Right cardiac atrium (tissue), 5 donors: Measurements from ENCODE around the gene NGFR. TPM values are rescaled to one million over a fixed set of nuclear protein-coding genes. Genes with fewer than 3 reads are reported as not detected.
"Not testable (repeated sequence)": the region's sequence is repeated elsewhere in the genome, so short reads cannot be mapped to it uniquely, and the experiment has no call there.

Source experiments
- ATAC-seq, 2 donors: fragments of 200-7000 bp; cut with Tn5 transposase; one replicate each; pipeline versions ENCODE4 v1.8.0 to v1.9.1; 2020; ENCODE audit warnings: moderate library complexity in 2 of 2, mild to moderate bottlenecking in 1 of 2
- DNase-seq, 3 donors: peaks; one replicate each; pipeline ENCODE4 v3.0.0-alpha.2; 2020
- H3K27ac ChIP-seq: one replicate; pipeline ENCODE4 v1.5.1; 2013; ENCODE audit warnings: mild to moderate bottlenecking, low read length, control low read depth, moderate library complexity
- H3K27me3 ChIP-seq: one replicate; pipeline ENCODE4 v1.6.1; 2013; ENCODE audit not compliant: control insufficient read depth, insufficient read depth
- H3K4me1 ChIP-seq: one replicate; pipeline ENCODE4 v1.6.1; 2013; ENCODE audit warnings: low read length; ENCODE audit not compliant: control insufficient read depth, insufficient read depth
- H3K4me3 ChIP-seq: one replicate; pipeline ENCODE4 v1.5.1; 2013; ENCODE audit warnings: low read length, control low read depth
- H3K9me3 ChIP-seq: one replicate; pipeline ENCODE4 v1.6.1; 2013; ENCODE audit warnings: low read length; ENCODE audit not compliant: control insufficient read depth
- WGBS: extraction: QIAGEN DNeasy Blood & Tissue Kit; methylation state at CpG from one replicate; pipeline ENCODE4 v1.1.7; 2013; 5-methylcytosine and 5-hydroxymethylcytosine counted together
- intact Hi-C, 4 donors: fragments of 100-400 bp; cut with DNase I; formaldehyde crosslinking; loops; one replicate each; pipeline versions ENCODE4 v1.11.0 to v1.14.0; 2022 to 2023
- polyA plus RNA-seq: library from polyadenylated mRNA; stranded (reverse); fragments of 200-250 nt; gene quantifications from one replicate; pipeline ENCODE4 v1.2.3, GENCODE V29; 2013
- total RNA-seq, 4 donors: library from RNA; stranded (reverse); fragmentation: NEBNext Ultra II Directional; extraction: Animal tissue kit (Norgen Biotek cat#: 25700); gene quantifications; one replicate each; pipeline ENCODE4 v1.2.1, GENCODE V29; 2021
- donor health status: healthy with polysubstance abuse.
- donor health status: DM: no; HTN: yes; CAD: no.
- donor health status: DM: no; HTN: no; CAD: no.
- donor health status: DM: no; HTN: yes; CAD: no; lungs with severe emphysema.
- donor health status: DM: yes; HTN: yes; CAD: no.

The NGFR gene
- total and polyA plus RNA-seq, 5 donors = 16.5 to 39.8 (median 25.3) TPM

DNA sequence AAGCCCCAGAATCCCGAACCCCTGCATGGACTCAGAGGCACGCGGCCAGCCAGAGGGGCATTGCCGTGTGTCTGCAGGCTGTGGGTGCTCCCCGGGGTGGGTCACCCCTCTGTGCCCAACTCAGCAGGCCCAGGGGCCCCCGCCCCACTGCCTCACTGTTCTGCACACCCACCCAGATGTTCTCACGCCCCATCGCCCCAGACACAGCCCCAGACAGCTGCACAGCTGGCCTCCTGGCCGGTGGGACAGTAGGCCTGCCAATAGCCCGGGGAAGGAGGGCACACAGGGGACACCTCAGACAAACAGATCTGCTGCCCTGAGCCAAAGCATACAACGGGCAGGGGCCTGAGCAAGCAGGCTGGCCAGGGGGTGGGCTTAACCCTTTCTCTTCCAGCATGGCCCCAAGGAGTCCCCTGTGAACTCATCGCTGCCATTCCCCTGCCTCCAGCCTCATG lies 53.0 kb downstream of the NGFR start:
- DNase-seq (peak; percentile 55 to 88 (median 86)), ATAC-seq (peak; percentile 76 to 77)
- Histone ChIP-seq H3K27ac (no peak overlapping the region), H3K4me3 (no peak overlapping the region), H3K27me3 (no peaks in the 10 kb centered on the region), H3K4me1 (no peaks in the 10 kb centered on the region), H3K9me3 (no peaks in the 10 kb centered on the region)
- intact Hi-C loops = loop anchor here in 1 of 4 donors (2.0 to 5.0 kb wide), 2 partner anchors 51 to 109 kb away; partner anchors contain the start of gene NGFR
- WGBS = 56% methylated on average over 12 of the region's 12 CpGs

DNA sequence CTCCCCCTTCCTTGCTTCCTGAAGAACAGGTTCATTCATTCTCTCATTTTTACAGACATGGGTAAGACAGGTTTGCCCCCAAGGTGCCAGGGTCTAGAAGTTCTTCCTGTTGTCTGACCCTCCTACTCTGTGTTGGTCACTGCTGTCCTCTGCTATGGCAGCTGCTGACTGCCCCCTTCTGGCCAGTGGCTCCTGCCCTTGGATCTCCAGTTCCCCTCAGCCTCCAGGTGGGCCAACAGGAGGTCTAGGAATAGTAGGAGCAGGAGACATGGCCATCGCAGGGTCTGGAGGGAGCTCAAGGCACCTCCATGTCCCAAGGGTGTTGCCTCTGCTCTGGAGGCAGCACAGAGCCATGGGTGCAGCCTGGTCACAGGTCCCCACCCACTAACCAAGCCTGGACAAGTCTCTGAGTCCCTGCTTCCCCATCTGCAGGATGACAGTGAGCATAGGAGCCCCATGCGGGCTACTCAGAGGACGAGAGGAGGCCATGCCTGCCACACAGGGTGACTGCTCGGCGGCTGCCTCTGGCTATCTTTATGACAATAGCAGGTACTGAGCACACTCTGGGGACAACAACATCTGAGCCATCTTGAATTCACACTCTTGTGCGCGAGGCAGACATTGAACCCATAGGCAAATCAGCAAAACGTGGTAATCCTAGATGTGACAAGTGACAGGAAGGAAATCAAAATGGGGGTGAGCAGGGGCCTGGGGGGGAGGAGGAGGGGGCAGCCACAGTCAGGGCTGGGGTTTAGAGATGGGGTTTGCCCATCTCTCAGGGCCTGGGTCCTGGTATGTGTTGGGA lies 53.6 kb downstream of the NGFR start:
- WGBS = 73% methylated on average over 8 of the region's 8 CpGs
- intact Hi-C loops = loop anchor here in 1 of 4 donors (2.0 to 5.0 kb wide), 2 partner anchors 51 to 110 kb away; partner anchors contain the start of gene NGFR
- DNase-seq = peak; percentile 68 to 89 (median 82)
- no peak overlapping the region for H3K4me3 ChIP-seq
- peak; percentile 59 to 65 for ATAC-seq
- no peaks in the 10 kb centered on the region for H3K4me1 ChIP-seq
- H3K9me3 ChIP-seq = no peaks in the 10 kb centered on the region
- no peak overlapping the region for H3K27ac ChIP-seq
- no peaks in the 10 kb centered on the region for H3K27me3 ChIP-seq

DNA sequence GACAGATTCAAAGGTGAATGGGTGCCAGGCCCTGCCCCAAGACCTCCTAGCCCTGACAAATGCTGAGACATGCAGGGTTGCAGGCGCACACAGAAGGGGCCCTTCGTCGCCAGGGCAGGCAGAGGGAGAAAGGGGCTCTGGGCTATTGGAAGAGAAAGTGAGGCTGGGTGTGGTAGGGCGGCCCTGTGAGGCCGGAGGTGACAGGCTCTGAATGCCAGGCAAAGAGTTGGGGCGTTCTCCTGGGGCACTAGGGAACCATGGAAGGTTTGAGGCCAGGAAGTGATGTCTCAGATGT lies 54.2 kb downstream of the NGFR start:
- no peak for ATAC-seq
- Histone ChIP-seq H3K27ac (no peak overlapping the region), H3K4me1 (no peaks in the 10 kb centered on the region), H3K4me3 (no peak overlapping the region), H3K9me3 (no peaks in the 10 kb centered on the region), H3K27me3 (no peaks in the 10 kb centered on the region)
- 91% methylated on average over 6 of the region's 6 CpGs for WGBS
- no peak for DNase-seq
- intact Hi-C loops = loop anchor here in 1 of 4 donors (2.0 to 5.0 kb wide), 2 partner anchors 52 to 110 kb away; partner anchors contain the start of gene NGFR

DNA sequence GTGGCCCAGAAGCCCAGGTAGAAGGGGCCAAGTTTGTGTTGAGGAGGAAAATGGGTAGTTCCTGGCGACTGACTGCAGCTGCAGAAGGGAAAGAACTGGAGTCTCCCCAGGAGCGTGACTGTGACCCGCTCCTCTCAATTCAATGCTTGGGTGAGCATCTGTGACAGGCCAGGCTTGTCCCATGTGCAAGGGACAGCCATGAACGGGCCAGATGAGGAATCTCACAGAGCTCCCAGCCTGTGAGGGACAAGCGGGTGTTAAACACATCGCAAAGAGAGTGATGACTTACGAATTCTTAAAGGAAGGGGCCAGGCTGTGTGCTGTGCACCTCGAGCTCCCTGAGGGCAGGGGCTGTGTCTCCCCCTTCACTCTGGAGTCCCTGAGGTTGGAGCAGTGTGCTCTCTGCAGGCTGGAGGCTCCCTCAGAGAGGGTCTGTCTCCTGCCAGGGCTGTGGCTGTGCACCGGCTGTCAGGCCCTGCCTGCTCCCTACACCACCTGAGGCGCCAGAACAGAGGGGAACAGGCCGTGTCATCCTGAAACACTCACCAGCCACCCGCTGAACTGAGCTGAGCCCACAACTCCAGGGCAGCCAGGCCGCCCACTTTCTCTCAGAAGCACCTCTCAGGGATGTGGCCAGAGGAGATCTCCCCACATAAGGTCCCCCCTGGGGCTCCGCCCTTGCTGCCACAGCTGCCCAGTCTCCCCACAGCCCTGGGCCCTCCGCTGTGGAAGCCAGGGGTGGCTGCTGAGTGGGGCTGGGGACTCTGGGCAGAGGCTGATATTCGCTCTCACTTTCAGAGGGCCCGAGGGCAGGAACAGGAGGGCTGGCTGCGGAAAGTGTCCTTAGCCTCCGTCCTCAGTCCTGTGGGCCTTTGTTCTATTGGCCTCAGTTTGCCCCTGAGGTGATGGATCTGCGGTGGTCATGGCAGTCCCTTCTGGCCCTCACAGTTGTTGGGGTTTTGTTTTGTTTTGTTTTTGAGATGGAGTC lies 54.9 kb downstream of the NGFR start:
- ATAC-seq = no peak
- H3K4me1 ChIP-seq = no peaks in the 10 kb centered on the region
- no peaks in the 10 kb centered on the region for H3K9me3 ChIP-seq
- H3K4me3 ChIP-seq = no peak overlapping the region
- H3K27me3 ChIP-seq = no peaks in the 10 kb centered on the region
- no peak overlapping the region for H3K27ac ChIP-seq
- 89% methylated on average over 20 of the region's 20 CpGs for WGBS
- intact Hi-C loops = loop anchor here in 3 of 4 donors (2.0 to 10.0 kb wide), 3 partner anchors 53 to 111 kb away; partner anchors contain the start of gene NGFR (in 3 of the 3)
- DNase-seq = no peak

DNA sequence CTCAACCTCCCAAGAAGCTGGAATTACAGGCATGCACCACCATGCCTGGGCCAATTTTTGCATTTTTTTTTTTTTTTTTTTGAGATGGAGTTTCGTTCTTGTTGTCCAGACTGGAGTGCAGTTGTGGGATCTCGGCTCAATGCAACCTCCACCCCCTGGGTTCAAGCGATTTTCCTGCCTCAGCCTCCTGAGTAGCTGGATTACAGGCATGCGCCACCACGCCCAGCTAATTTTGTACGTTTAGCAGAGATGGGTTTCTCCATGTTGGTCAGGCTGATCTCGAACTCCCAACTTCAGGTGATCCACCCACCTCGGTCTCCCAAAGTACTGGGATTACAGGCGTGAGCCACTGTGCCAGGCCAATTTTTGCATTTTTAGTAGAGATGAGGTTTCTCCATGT lies 55.7 kb downstream of the NGFR start:
- ATAC-seq, H3K27ac ChIP-seq, H3K4me1 ChIP-seq, H3K4me3 ChIP-seq, H3K9me3 ChIP-seq, DNase-seq, H3K27me3 ChIP-seq: not testable (repeated sequence)
- WGBS = 93% methylated on average over 9 of the region's 9 CpGs
- intact Hi-C loops = loop anchor here in 2 of 4 donors (5.0 to 10.0 kb wide), 2 partner anchors 53 to 56 kb away; partner anchors contain the start of gene NGFR (in 2 of the 2)

DNA sequence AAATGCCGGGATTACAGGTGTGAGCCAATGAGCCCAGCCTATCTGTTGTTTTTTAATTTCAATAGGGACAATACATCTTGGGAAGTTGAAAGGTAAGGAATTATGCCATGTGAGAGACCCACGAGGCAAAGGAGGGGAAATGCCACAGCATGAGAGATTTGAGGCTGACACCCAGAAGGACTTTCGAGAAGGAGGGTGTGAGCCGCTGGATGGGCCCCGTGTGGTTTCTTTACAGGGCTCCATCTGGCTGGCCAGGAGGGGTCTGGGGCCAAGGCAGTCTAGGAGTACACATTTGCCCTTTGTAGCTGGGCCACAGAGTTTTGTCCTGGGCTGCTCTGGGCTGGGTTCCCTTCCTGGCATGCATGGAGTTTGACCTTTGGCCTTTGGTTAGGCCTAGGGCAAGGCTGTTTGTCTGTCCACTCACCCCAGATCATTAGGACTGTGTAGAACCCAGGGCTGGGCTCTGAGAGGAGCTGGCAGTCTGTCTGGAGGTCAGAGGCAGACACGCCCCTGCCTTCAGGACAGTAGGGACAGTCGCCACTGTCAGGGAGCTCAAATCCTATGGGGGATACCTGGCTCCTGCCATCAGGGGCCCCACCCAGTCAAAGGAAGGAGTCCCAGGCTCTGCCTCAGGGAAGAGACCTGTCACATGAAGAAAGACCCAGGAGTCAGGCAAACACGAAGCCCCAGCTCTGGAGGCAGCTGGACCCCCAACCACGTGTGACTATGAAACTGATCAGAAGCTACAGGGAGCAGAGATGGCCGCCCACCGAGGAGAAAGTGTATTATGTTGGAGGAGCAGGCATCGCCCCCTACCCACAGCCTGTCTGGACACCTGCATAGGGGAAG lies 56.4 kb downstream of the NGFR start:
- Histone ChIP-seq H3K4me1 (no peaks in the 10 kb centered on the region), H3K27ac (no peak overlapping the region), H3K9me3 (no peaks in the 10 kb centered on the region), H3K4me3 (no peak overlapping the region), H3K27me3 (no peaks in the 10 kb centered on the region)
- 87% methylated on average over 12 of the region's 12 CpGs for WGBS
- intact Hi-C loops = loop anchor here in 2 of 4 donors (5.0 to 10.0 kb wide), 2 partner anchors 54 to 57 kb away; partner anchors contain the start of gene NGFR (in 2 of the 2)
- ATAC-seq = no peak
- DNase-seq = no peak

DNA sequence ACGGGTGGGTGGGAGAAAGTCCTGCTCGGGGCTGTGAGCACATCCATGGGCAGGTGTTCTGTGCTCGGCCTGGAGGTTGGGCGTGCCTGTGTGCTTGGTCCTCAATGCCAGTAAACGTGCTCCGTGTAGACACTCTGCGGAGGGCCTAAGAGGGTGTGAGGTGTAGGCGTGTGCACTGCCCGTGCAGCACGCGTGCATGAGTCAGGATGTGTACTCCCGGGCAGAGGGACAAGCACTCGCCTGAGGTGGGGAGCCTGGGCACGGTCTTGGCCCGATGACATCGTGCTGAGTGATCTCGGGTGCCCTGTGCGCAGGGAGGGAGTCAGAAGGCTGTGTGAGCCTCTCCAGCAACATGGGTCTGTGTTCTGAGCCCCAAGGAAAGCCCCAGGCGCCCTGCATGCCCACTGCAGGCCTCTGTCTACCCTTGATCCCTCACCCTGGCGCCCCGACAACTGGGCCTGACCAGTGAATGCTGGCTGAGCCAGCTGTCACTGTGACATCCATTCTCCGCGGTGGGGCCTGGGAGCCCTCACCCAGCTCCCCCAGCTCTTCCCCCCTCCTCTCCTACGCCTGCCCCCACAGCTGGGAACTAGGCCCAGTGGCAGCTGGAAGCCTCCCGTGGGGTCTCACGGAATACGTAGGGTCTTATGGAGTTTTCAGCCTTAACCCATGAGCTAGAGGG lies 57.1 kb downstream of the NGFR start:
- 81% methylated on average over 27 of the region's 27 CpGs for WGBS

DNA sequence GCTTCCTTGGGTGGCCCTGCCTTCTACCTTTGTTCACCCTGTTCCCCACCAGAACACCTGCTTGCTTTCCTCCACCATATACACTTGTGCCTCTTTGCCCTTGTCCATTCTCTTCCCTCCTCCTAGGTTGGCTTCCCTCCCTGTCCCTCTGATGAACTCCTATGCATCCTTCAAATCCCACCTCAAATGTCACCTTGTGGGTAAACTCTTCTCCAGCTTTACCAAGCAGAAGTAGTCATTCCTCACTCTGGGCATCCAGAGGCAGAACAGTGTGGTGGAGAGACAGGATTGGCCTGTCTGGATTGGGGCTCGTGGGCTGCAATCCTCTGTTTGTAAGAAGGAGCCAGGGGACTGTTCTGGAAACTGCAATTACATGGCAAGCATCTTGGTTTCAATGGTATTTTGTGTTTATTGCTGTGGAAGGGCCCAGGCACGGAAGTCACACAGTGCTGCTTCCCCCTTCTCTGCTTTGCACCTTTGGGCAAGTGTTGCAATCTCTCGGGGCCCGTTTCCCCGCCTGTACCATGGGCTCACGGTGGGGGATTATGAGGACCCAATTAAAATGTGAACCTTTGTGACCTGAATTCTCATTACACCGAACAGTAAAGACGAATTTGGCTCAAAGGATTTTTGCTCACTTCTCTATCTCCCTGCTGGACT lies 58.7 kb downstream of the NGFR start:
- Histone ChIP-seq H3K9me3 (no peaks in the 10 kb centered on the region), H3K27me3 (no peaks in the 10 kb centered on the region), H3K27ac (no peak overlapping the region), H3K4me3 (no peak overlapping the region), H3K4me1 (no peaks in the 10 kb centered on the region)
- intact Hi-C loops = loop anchor here (2.0 to 10.0 kb wide), 4 partner anchors 57 to 119 kb away; partner anchors contain the start of gene NGFR (in 3 of the 4)
- ATAC-seq (no peak), DNase-seq (no peak)
- WGBS = 82% methylated on average over 8 of the region's 8 CpGs

More for the DNA sequence above, 57.1 kb downstream of the NGFR start:
- Histone ChIP-seq H3K27ac (no peak overlapping the region), H3K4me3 (no peak overlapping the region), H3K4me1 (no peaks in the 10 kb centered on the region), H3K27me3 (no peaks in the 10 kb centered on the region), H3K9me3 (no peaks in the 10 kb centered on the region)
- ATAC-seq (no peak), DNase-seq (no peak)
- intact Hi-C loops = loop anchor here in 2 of 4 donors (5.0 to 10.0 kb wide), 2 partner anchors 55 to 57 kb away; partner anchors contain the start of gene NGFR (in 2 of the 2)
